GM21381 (cell line): ENCODE results near the gene SLC35F2.
A peak's percentile ranks its signal among the peaks of the same experiment; 100 is the strongest.
"Not testable (repeated sequence)": the region's sequence is repeated elsewhere in the genome, so short reads cannot be mapped to it uniquely, and the experiment has no call there.

Experiments
- ATAC-seq: cut with Tn5 transposase; IDR thresholded peaks from one replicate; pipeline ENCODE4 v1.9.1; 2021; ENCODE audit warnings: mild to moderate bottlenecking, moderate library complexity; ENCODE audit not compliant: unreplicated experiment

The SLC35F2 gene

DNA sequence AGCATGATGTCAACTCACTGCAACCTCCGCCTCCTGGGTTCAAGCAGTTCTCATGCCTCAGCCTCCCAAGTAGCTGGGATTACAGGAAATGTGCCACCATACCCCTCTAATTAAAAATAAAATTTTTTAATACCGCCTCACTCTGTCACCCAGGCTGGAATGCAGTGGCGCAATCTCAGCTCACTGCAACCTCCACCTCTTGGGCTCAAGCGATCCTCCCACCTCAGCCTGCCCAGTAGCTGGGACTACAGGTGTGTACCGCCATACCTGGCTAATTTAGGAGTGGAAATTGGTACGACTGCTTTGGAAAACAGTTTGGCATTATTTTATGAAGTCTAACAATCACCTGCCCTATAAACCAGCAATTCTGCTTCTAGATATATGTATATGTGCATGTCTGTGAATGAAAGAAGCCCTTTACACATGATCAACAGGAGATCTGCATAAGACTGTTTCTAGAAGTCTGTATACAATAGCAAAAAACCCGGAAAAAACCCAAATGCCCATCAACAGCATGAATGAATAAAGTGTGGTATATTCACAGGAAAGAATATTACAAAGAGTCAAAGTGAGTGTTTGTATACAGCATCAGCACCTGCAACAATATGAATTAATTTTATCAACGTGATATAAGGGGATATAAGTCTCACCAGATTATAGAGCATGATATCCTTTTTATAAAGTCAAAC, 16.0 kb downstream of the SLC35F2 start:
- no peak for ATAC-seq

DNA sequence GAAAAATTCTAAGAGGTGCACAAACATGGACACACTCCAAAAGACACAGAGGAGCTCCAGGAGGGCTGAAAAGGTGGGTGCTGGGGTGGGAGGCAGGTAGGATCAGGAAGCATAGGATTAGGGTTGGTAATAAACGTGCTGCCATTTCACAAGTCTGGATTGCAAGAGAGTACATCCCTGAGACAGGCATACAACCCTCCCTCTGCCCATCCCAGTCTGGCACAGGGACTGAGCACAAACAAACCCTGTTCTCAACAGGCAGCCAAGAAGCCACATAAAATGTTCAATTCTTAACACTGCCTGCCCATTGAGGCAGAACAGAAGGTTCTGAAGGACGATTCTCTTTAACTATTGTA, 18.5 kb downstream of the SLC35F2 start:
- ATAC-seq: peak; percentile 24

DNA sequence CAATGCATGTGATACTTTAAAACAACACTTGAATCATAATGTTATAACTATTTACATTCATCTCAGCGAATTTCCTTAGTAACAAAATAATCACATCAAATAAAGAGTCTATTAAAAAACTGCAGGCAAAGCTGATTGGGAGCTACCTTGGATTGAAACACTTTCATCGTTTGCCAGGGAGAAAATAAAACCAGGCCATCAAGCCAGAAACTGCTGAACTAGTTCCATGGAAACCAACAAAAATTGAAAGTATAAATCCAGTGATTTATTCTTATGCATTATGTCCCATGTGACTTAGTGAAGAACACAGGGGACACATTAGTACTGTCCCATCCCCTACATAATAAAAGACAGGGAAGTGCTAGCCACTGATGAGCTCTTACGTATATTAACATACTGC, 21.7 kb downstream of the SLC35F2 start:
- ATAC-seq: no peak

DNA sequence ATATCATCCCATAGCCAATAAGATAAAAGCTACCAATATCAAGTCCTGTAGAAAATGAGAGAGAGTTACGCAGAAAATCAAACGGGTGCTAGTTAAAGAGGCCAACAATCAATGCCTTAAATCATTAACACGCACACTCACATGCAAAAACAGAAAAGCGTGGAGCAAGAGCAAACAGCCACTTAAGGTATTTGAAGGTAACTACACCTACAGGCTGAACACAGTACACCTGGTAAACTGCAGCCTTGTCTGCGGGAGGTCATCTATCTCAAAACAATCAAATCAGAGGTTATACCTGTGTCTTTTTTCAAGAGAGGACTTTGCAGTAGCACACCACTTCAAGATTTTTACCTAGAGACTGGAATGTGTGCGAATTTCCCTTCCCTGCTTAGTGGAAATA, 23.6 kb downstream of the SLC35F2 start:
- no peak for ATAC-seq

DNA sequence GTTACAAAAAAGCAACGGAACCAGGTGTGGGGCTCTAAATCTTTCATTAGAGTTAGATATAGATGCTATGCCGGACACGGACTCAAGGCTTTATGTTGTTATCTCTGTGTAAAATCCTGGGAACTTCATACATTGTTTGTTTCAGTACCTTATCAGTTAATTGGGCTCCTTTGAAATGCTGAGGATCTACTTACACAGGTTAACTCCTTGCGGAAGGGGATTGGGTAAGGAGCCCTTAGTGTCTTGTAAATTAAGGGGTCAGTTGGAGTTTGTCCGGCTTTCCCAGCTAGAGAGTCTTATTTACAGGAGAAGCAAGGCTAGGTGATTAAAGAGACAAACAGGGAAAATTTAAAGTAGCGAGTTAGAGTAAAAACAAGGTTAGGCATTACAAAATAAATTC, 24.7 kb downstream of the SLC35F2 start:
- ATAC-seq: not testable (repeated sequence)

DNA sequence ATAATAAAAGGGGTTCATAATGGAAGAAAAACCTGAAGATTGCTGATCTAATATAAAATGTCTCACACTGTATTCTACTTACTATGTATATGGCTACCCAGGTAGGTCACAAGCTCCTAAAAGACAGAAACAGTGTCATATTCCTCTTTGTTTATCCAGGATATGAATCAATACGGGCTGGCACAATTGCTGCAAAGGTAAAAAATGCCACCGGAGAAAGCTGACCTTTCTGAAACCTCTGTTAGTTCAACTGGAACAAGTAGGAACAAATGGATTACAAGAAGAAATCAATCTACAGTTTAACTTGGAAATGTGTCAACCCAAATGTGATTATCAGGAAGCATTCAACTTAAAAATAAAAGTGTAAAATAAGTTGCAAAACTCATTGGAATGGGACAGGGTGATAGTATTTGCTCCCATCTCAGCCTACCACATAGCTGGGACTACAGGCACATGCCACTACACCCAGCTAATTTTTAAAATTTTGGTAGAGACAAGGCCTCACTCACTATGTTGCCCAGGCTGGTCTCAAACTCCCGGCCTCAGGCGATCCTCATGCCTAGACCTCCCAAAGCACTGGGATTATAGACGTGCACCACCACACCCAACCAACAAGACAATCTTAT, 27.6 kb downstream of the SLC35F2 start:
- no peak for ATAC-seq

DNA sequence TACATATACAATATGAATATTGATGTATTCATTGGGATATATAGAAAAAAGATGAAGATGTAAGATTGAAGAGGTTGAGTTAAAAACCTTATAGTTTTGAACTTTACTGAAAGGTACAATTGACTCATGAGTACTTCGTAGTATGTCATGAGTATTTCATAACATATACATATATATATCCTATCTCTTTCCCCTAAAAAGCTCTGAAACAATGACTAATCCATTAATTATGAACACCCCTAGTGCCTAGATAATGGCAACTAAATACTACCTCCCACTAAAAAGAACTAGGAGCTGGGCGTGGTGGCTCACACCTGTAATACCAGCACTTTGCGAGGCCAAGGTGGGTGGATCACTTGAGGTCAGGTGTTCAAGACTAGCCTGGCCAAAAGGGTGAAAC, 31.5 kb downstream of the SLC35F2 start:
- no peak for ATAC-seq

DNA sequence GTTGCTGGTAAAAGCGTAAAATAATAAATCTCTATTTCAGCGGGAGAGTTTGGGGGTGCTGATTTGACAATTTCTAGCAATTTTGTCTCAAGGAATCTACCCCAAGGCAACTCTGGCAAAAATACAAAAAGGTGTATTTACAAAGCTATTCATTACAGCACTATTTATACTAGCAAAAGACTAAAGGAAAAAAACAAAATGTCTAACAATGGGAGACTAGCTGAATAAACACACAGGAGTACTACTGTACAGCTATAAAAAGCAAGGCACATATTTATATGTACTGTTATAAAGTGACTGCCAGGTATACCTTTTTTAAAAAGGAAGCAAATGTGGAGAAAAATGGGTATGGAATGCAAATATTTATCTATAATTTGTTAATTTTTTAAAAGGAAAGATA, 32.7 kb downstream of the SLC35F2 start:
- no peak for ATAC-seq

DNA sequence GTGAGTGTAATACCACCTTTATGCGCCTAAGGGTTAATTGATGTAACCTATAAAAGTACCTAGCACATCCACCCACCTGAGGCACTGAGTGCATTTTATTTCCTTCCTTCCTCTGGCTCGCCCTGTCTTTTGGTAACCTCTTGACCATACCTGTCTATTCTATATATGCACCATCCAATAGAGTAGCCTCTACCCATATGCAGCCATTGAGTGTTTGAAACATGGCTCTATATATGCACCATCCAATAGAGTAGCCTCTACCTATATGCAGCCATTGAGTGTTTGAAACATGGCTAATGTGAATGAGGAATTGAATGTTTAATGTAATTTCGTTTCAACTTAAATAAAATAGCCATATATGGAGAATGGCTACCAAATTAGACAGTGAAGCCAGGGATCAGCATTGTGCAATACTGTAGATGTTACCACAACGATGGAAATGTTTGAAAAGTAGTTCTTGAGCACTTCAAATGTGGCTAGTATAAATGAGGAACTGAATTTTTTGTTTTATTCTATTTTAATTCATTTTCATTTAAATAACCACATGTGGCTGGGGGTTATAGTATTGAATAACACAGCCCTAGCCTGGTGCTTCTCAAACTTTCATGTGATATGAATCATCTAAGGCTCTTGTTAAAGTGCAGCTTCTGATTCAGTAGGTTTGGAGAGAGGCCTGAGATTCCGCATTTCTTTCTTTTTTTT, 33.8 kb downstream of the SLC35F2 start:
- no peak for ATAC-seq

DNA sequence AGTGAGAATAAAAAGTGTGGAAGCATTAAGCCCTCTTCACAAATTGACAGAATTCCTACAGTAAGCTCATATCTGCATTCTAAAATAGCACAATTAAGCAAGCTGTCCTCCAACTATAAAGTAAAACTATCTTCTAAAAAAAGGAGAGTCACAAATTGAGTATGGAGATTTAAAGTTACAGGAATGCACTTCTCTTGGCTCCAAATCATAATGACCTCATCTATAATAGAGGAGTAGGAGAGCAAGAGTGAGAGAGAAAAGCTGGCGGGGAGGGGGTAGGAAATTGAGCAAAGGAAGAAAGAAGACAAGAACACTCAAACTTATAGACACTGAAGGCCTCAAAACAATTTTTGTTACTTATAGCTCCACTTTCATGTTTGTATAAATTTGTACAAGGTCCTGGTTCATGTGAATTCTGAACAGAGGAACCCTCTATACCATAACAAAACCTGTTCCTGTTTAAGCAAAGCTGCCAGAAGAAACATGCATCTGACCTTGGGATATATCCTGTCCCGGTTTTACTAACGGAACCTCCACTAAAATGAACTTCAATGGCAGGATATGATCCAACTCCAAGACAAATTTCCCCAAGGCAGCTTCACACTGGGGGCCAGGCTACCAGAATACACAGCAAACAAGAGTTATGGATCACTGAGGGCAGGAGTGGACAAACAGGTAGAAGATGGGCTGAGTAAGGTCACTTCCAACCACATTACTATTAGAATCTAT, 37.2 kb downstream of the SLC35F2 start:
- ATAC-seq: no peak

DNA sequence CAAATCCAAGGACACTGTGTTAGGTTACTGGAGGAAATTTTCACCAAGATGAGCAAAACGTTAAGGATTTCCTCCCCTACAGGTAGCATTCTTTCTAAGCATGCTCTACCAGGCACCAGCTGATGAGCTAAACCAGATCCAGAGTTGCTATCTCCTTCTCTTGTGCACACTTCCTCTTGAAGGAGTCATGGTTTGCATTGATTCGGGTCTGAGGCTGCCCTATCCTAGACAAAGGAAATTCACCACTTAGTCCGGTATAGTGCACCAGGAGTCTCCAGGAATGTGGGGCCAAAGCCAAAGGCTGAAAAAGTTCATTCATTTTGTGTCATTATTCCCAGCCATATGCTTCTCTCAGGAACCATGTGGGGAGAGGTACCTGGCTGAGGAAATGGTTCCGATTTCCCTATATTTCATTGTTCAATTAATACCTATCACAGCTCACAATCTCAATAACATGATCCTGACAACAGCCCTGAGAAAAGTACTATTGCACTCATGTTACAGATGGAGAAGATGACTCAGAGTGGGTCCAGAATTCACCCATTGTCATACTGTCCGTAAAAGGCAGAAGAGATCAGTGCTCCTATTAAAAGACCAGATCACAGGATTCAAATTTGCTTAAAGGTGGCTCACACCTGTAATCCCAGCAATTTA, 39.1 kb downstream of the SLC35F2 start:
- no peak for ATAC-seq

DNA sequence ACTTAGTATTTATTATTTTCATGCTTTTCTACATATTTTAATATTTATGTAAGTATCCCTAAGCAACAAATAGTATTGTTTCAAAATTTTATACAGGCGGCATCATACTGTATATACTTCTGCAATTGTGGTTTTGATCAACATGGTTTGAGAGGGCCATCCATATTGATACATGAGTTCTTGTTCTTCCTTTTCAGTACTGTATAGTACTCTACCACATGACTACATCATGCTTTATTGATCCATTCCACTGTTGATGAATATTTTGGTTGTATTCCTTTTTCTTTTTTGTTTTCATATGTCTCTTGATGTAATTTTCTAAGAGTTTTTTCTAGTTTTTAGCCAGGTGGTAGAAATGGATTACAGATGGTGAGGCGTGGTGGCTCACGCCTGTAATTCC, 40.1 kb downstream of the SLC35F2 start:
- no peak for ATAC-seq

DNA sequence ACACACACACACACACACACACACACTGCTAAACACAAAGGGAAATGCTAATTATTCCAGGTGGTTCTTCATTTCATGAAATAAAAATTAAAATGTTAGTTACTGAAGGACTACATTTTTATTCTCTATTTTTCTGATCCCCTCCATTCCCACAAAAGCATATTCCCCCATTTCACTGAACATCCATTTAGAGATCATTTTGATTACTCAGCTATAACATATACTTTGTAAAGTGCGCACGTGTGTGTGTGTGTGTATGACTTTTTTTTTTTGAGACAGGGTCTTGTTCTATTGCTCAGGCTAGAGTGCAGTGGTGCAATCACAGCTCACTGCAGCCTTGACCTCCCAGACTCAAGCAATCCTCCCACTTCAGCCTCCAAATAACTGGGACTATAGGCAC, 42.6 kb downstream of the SLC35F2 start:
- ATAC-seq: no peak

DNA sequence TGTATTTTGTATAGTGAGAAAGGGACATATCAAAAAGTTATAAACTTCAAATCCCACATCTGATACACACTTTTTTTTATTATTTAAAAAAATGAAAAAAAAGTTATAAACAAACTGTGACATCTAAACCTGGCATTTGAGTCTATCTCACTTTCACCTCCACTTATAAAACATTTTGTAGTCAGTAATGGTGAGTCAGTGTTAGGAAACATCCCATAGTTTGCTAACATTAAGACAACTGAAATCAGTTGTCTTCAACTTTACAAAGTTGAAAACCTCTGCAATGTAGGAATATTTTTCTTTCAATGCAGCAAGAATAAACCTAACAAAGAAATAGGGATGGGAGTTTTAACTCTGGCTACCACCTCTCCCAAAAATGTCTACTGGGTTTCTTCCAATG, 47.7 kb downstream of the SLC35F2 start:
- no peak for ATAC-seq

DNA sequence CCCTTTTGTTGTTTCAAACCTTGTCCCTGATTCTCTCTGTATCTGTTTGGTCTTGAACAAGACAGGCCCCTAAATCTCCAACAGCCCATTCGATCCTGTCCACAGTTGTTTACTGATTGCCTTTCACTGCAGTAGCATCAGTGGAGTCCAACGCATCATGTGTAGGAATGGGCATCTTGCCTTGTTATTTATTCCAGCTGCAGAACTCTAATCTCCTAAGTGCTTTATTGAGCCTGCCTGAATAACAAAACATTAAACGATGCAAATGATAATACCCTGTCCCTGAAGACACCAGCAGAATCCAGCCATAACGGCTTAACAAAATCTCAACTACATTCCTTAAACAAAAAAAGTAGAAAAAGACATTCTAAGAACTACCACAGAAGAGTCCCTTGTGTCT, 50.1 kb downstream of the SLC35F2 start:
- no peak for ATAC-seq

DNA sequence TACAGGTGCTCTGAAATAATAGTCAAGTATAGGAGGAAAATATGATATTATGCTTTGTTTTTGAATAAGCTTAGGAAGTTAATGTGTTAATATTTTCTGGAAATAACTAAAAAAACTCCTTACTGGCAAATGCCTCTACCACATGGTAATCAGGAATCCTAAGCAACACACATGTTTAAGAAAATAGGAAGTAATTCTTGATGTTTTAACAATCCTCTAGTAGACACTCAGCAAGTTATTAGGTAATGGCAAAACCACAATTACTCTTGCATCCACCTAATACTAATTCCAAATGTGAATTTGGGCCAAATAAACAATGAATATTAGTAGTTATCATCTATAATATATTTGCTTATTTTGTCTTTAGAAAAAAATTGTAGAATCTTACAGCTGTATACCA, 53.6 kb downstream of the SLC35F2 start:
- no peak for ATAC-seq

DNA sequence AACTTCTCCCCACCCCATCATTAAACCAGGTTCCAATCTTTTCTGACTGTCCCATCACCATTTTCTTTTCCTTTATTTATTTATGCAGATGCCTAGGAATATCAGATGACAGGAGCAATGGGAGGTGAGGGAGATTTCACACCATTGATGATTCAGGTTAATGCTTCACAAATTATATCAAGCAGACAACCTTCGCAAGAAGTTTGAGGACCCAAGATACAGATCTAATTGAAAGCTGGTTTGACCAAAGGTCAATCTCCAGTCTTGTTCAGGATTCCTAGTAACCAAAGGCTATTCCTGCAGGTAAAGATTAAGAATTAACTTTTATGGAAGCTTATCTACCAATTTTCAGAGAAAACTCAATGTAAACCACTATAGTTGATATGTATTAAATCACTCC, 54.4 kb downstream of the SLC35F2 start:
- ATAC-seq: no peak

DNA sequence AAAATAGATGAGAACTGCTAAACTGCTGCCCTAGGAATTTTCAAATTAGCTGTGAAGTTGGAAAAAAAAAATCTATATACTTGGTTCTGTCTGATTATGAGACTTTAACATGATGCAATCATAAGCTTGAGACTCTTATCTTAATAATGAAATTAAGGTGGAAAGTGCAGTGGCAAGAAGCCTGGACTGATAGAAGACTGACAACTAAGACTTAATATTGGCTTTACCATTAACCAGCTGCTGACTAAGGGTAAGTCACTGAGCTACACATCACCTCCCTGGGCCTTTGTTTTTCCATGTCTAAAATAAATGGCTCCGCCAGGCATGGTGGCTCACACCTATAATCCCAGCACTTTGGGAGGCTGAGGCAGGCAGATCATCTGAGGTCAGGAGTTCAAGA, 56.9 kb downstream of the SLC35F2 start:
- ATAC-seq: no peak

DNA sequence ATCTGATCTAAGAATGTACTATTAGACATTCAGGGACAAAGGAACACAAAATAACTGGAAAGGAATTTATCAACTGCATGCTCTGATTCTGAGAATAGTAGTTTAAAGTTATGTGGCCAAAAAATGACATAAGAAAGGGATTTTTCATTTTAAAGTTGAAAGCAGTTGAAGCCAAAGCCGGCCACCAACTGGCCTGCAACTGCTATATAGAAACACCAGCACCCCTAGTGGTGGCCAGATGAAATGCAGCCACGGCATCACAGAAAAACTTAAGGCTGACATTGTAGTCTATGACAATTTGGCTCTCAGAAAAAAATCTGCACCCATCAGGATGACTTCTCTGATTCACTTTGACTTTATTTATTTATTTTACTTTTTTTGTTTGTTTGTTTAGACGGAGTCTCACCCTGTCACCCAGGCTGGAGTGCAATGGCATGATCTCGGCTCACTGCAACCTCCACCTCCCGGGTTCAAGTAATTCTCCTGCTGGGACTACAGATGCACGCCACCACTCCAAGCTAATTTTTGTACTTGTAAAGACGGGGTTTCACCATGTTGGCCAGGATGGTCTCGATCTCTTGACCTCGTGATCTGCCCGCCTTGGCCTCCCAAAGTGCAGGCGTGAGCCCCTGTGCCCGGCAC, 59.2 kb downstream of the SLC35F2 start:
- ATAC-seq: peak; percentile 85

DNA sequence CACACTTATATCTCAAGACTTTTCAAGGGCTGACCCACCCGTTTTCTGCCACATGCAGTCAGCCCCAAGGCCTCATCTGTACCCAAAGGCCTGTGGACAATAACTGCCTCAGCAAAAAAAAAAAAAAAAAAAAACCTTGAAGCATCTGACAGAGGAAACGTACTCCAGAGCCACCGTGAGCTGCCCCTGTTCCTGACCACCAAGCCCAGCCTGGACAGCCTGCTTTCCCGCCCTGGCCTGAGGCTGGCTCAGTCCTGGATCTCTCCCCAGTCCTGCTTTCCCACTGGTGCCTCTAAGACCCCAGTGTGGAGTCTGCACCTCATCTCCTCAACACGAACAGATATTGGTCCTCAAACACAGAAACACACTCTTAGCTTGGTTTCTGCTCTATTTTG, 66.5 kb downstream of the SLC35F2 start:
- ATAC-seq: no peak
